ENCODE results near the gene TTLL10.
"Not testable (repeated sequence)": the region's sequence is repeated elsewhere in the genome, so short reads cannot be mapped to it uniquely, and the experiment has no call there.

The TTLL10 gene

DNA sequence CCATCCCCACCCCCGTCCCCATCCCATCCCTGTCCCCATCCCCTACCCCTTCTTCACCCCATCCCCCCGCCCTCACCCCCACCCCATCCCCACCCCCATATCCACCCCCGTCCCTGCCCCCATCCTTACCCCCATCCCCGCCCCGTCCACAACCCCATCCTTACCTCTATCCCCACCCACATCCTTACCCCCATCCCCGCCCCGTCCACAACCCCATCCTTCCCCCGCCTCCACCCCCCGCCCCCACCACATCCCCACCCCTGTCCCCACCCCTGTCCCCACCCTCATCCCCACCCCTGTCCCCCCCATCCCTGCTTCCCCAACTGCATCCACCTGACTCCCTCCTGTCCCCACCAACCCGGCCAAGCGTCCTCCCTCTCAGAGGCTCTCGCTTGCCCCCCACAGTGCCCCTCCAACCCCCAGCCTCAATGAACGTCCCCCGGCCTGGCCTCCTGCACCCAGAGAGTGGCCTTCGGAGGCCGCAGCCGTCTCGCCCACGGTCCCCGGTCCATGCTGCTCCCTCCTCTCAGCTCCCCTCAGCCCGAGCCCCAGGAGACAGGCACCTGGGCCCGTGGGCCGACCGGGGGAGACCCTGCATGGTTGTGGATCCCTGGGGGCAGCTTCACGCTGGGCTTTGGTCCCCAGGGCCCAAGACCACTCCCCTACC, 32.3 kb upstream of the TTLL10 start:
- DNase-seq (ENCODE audit: low read depth in 2 of 2), result no peak

DNA sequence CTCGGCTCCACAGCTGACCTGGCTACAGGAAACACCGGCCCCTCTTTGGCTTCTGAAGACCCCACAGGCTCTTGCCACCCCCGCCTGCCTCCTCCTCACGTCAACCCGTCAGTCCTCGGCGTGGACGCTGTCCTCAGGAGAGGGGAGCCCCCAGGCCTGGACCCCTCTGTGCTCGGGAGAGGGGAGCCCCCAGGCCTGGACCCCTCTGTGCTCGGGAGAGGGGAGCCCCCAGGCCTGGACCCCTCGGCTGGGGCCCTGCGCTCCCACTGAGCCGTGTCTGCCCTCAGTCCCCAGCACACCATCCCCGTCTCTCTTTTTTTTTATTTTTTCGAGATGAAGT, 31.8 kb upstream of the TTLL10 start:
- DNase-seq (ENCODE audit: low read depth in 2 of 2), result no peak

DNA sequence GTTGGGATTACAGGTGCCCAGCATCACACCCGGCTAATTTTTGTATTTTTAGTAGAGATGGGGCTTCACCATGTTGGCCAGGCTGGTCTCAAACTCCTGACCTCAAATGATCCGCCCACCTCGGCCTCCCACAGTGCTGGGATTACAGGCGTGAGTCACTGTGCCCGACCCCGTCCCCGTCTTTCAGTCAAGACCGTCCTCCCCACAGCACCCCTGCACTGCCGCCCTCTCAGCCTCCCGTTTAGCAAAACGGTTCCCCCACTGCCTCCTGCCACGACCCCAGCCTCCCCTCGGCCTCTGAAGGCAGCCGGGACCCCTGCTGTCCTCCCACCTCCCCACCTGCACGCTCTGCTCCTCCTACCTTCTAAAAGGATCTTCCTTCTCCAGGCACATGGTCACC, 31.3 kb upstream of the TTLL10 start:
- DNase-seq (ENCODE audit: low read depth in 2 of 2), result not testable (repeated sequence)

DNA sequence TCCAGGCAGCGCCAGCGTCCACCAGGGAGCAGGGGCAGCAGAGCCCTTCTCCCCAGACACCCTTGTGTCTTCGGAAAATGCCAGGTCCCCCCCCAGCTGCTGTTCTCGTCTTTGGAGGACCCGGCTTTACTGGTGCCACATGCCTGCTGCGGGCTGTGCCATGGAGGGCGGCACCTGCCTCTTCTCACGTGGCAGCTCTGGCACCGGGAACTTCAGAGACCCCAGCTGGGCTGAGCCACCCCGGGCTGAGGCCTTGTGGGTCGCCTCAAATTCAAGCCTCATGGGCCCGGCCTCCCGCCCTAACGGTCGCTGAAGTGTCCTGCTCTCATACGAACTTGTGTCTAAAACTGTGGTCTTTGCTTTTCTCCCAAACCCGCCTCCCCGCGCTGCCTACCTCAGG, 30.8 kb upstream of the TTLL10 start:
- no peak for DNase-seq (ENCODE audit: low read depth in 2 of 2)

DNA sequence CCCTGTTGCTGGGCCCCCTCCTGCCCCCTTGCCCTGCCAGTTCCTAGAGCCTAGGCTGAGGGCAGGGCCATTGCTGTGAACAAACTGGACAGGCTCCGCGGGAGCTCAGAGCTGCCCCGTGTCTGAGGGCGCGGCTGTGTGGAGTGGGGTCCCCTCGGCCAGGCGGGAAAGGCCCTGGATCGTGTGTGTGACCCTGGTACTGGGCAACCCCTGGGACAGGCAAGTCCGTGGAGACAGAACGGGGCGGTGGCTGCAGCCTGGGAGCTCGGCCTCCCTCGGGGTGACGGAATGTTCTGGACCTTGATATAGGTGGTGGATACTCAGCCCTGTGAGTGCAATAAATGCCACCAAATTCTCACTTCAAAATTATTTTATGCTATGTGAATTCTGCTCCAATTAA, 30.0 kb upstream of the TTLL10 start:
- DNase-seq (ENCODE audit: low read depth in 2 of 2), result no peak

DNA sequence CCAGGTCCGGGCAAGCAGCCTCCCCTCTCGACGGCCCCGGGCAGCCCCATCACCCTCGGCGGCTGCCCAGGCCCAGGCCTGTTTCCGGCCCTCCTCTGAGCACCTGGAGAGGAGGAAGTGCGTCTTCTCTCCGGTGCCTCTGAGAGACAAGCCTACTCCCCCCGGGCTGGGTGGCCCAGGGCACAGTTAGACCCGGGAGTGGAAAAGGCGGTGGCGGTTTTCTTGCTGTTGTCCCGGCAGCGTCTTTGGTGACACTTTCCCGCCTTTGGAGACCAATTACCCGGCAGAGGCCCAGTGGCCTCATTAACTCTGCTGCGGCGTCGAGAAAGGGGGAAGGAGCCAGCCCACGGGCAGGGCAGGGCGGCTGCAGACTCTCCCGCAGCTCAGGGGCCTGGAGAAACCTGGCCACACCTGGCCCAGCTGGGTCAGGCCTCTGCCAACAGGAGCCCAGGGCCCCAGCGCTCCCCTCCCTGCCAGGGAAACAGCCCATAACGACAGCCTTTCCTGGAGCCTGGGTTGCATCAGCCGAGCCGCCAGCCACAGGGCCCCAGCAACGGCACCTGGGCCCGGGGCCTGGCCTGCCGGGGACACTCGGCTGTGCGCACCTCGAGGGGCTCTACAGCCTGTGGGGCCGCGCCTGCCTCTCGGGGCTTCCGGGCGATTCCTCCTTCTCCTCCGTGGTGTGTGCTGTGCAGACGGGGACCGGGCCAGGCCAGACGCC, 29.4 kb upstream of the TTLL10 start:
- DNase-seq (ENCODE audit: low read depth in 2 of 2), result peak; percentile 42 to 44

DNA sequence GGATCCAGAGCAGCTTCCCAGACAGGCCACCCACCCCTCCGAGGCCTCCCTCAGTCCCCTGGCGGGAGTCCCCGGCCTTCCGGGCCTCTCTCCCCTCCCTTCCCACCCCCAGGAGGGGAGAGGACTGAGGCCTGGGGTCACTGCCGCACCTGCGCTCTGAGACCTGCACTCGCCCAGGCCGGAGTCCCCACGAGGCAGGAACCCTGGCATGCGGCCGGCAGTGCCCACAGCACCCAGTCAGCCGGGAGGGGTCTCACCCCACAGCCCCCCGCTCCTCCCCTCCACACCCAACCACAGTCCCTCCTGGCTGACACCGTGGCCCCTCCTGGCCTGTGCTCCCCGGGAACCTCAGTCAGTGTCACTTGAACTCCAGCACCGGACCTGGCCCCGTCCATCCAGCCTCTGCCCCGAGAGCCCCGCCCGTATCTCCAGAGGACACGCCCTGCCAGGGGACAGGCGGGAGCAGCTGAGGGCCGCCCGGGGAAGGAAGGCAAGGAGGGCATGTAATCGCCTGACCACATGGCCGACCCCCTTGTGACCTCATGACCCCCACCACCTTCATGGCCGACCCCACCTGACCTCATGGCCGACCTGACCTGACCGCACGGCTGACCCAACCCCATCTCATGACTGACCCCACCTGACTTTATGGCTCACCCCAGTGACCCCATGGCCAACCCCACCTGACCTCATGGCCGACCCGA, 28.7 kb upstream of the TTLL10 start:
- no peak for DNase-seq (ENCODE audit: low read depth in 2 of 2)

DNA sequence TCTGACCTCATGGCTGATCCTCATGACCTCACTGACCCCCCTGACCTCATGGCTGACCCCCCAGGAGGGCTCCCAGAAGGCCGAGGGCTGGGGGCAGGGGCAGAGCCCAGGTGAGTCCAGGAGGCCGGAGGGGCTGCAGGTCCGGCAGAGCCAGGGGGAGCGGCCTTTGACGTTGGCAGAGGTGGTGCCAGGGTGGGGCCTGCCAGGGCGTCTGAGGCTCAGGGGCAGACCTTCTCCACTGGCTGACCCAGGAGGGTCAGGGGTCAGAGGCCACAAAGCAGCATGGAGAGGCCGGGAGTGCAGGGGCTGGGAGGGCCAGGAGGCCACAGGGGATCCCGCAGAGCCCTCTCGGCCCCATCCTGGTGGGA, 28.1 kb upstream of the TTLL10 start:
- DNase-seq (ENCODE audit: low read depth in 2 of 2), result no peak

DNA sequence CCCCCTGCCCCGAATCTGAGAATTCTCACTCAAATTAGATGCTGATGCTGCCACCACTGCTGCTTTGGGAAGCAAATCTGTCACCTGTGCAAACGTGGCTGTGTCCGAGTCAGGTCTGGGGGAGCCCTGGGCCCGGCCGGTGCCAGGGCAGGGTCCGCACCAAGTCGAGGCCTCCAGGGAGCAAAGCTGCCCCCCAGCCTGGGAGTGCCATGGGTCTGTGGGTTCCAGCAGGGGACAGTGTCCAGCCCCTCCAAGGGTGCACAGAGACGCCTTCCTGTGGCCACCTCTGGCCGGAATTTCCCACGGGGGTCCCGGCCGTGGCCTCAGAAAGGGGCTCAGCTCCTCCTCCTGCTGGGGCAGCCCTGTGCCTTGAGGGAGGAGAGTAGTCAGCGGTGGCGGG, 27.7 kb upstream of the TTLL10 start:
- DNase-seq (ENCODE audit: low read depth in 2 of 2), result no peak

DNA sequence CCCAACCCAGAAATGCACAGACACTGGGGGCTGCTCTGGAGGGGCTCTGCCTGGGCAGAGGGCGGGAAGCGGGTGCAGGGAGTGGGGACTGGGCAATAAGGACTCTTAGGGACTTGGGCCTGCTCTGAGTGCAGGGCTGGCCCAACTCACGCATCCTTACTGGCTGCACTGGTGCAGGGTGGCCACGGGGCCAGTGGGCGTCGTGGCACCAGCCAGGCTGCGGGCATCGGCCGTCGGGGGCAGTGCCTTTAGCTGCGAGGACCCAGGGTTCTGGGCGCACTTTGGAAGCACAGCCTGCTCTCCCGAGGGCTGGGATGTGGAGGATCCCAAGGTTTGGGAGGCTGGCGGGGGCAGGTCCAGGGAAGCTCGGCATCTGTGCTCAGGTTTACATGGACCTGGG, 27.1 kb upstream of the TTLL10 start:
- no peak for DNase-seq (ENCODE audit: low read depth in 2 of 2)

DNA sequence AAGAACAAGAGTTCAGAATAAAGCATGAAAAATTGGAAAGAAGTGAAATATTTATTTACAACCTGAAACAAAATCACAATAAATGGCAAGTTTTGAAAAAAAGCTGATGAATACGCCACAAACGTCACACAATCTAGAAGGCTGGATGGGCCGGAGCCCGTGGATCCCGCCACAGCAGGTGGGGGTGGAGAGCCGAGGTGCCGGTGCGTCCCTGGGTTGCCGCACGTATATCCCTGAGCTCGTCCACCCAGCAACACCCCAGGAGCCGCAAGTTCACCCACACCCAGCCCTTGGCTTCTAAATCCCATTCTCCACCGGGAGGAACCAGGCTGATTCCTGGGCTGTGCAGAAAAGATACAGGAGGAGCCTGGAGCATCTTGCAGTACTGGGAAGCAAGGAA, 25.6 kb upstream of the TTLL10 start:
- no peak for DNase-seq (ENCODE audit: low read depth in 2 of 2)

DNA sequence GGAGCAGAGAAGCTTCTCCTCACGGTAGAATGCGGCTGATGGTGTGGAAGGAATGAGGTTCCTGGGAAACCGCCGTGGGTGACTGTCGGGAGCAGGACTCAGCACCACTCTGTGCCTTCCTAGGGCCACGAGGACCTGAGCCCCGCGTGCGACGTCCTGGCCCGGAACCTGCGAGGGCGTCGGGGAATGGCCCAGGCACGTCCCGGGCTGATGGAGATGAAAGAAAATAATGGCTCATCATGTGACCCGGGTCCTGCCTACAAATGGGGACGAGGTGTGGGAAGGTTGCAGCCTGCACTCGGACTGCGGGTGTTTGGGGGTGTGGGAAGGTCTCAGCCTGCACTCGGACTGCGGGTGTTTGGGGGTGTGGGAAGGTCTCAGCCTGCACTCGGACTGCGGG, 25.1 kb upstream of the TTLL10 start:
- no peak for DNase-seq (ENCODE audit: low read depth in 2 of 2)

DNA sequence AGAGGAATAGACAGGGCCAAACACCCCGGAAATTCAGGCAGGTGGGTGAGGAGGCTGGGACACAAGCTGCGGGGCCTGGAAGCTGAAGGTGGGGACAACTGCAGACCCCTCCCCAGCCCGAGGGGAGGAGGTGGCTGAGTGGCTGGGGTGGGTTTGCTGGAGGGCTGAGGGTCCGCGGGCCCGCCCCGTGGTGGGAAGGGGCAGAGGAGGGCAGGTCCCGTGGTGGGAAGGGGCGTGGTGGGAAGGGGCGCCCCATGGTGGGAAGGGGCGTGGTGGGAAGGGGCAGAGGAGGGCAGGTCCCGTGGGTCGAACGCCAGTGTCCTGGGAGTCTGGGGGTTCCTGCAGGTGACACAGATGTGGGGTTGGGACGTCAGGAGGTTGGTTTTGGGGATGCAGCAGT, 24.3 kb upstream of the TTLL10 start:
- no peak for DNase-seq (ENCODE audit: low read depth in 2 of 2)

DNA sequence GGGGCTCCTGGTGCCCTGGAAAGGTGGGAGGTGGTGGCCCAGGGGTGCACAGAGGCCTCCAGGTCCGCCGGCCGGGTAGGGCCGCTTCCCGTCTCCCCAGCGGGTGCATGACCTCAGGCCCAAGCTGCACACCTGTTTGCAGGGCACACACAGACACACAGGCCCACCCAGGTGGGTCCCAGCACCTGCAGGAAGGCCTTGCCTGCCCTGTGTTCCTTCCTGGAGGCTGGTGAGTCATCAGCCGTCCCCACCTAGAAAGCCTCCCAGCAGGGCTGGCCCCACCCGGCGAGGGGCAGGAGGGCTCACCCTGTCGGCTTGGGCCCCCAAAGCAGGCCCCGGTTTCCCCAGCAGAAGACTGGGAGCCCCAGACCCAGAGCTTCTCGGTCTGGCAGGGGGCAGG, 23.6 kb upstream of the TTLL10 start:
- DNase-seq (ENCODE audit: low read depth in 2 of 2), result no peak

DNA sequence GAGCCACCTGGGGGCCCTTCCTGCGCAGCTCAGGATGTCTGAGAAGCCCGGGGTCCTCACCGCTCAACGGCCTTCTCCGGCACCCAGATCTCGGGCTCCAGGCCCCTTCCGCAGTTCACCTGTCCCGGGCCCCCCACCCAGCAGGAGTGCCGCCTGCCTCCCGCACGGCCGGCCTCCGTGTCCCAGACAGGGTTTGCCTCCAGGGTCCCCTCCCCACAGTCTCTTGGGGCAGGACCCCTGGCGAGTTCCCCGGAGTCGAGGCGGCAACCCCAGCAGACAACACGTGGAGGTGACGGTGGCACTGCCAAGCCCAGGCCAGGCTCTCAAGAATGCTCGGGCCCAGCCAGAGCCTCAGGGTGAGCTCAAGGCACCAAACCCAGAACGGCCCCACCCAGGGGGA, 22.4 kb upstream of the TTLL10 start:
- DNase-seq (ENCODE audit: low read depth in 2 of 2), result no peak

DNA sequence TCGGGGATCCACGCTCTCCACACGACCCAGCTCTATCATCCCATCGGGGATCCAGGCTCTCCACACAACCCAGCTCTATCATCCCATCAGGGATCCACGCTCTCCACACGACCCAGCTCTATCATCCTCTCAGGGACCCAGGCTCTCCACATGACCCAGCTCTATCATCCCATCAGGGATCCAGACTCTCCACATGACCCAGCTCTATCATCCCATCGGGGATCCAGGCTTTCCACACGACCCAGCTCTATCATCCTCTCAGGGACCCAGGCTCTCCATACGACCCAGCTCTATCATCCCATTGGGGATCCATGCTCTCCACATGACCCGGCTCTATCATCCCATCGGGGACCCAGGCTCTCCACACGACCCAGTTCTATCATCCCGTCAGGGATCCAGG, 21.2 kb upstream of the TTLL10 start:
- not testable (repeated sequence) for DNase-seq (ENCODE audit: low read depth in 2 of 2)

DNA sequence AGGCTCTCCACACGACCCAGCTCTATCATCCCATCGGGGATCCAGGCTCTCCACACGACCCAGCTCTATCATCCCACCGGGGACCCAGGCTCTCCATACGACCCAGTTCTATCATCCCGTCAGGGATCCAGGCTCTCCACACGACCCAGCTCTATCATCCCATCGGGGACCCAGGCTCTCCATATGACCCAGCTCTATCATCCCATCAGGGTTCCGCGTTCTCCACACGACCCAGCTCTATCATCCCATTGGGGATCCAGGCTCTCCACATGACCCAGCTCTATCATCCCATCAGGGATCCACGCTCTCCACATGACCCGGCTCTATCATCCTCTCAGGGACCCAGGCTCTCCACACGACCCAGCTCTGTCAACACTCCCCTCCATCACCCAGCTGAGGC, 20.5 kb upstream of the TTLL10 start:
- not testable (repeated sequence) for DNase-seq (ENCODE audit: low read depth in 2 of 2)

DNA sequence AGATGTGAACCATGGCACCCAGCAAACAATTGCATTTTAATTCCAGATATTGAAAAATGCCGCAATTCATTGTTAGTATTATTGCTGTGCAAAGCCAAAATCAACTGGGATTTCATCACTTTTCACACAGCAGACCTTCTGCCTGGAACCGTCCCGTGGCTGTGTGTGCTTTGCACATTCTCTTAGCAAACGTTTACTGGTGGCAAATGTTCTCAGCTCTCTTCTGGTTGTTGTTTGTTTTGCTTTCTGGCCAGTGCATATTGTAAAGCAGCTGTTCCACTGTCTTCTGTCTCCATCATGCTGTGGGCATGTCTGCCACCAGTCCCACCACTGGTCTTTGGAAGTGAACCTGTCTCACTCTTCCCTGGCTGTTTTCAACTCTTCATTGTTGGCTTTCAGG, 19.8 kb upstream of the TTLL10 start:
- DNase-seq (ENCODE audit: low read depth in 2 of 2), result no peak

DNA sequence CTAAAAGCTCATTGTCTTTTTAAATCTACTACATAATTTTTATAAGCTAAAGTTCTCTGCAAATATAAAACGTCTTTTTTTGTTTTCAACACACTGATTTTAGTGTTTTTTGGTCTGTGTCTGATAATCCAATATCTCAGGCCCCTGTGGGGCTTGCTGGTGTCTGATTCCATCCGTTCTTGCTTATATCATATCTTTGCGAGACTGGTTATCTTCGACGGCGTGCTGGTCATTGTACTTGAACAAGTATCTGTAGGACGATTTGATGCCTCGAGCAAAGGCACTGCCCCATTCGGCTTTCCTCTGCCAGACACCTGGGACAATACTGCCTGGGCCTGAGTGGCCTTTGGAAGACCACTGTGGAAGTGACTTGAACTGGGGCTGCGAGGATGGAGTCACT, 18.4 kb upstream of the TTLL10 start:
- no peak for DNase-seq (ENCODE audit: low read depth in 2 of 2)

DNA sequence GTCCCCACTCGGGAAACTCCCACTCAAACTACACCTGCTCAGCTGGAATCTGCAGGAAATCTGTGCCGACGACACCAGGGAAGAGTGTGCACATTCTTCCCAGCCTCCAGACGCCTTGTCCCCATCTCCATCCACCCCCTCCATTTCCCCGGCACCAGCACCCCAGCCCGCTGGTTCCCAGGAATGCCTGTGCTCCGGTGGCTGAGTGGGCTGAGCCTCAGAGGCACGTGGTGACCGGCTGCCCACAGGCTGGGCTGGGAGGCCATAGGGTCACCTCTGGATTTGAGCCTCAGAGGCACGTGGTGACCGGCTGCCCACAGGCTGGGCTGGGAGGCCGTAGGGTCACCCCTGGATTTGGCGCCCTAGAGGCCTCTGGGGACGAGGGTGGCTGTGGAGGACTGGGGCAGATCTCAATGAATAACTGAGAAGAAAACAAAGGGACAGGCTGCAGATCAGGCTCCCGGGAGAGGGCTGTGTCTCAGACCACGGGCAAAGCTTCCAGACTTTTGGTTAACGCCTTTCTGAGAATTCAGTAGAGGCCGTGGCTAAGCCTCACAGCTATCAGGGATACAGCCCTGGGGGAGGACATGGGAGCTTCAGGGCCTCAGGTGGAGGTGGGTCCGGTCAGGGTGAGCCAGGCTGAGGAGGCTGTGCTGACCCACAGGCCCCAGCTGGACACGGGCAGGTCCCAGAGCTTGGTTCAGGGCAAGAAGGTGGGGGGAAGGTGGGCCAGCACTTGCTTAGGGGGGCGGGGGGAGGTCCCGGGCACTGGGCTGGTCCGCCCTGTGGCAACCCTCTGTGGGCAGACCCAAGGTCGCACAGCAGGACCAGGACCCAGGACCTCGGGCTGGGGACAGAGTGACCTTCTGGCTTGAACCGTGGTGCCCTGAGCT, 17.3 kb upstream of the TTLL10 start:
- no peak for DNase-seq (ENCODE audit: low read depth in 2 of 2)

DNA sequence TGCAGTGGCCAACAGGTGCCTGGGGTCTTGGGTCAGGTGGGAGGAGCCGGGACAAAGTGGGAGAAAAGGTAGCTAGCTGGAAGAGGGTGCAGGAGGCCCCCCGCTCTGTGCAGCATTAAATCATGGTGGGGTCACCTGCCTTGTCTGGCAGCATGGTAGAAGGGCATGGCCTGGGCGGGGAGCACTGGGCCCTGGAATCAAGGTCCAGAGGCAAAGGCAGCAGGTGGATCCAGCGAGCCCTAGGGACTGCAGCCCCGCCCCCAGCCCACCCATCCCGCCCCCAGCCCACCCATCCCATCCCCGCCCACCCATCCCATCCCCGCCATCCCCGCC, 16.7 kb upstream of the TTLL10 start:
- no peak for DNase-seq (ENCODE audit: low read depth in 2 of 2)

DNA sequence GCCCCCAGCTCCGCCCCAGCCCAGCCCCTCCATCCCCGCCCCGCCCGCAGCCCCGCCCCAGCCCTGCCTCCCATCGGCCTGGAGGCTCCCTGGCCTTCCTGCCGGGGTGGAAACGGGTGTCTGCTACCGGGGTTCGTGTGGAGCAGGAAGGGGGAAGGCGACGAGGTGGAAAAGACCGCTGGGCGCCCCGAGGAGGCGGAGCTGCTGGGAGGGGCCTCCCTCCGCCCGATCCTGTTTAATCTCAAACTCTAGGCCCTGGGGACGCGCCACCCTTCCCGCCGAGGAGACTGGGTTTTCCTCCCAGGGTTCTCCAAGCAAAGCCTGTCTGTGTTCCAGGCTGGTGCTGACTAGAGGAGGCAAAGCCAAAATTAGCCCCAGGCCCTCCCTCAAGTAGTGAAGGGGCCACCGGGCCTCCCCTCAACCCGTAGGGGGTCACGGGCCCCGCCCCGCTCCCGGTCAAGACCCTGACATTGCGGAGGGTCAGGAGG, 16.2 kb upstream of the TTLL10 start:
- DNase-seq (ENCODE audit: low read depth in 2 of 2), result peak; percentile 45 to 73

Measured in stimulated activated CD4-positive, alpha-beta T cell treated with anti-CD3 and anti-CD28 coated beads, Interleukin-4, amount 100 ng/mL, for 48 hours (primary cell).